ENCODE results near the gene ARPC5.

DNA sequence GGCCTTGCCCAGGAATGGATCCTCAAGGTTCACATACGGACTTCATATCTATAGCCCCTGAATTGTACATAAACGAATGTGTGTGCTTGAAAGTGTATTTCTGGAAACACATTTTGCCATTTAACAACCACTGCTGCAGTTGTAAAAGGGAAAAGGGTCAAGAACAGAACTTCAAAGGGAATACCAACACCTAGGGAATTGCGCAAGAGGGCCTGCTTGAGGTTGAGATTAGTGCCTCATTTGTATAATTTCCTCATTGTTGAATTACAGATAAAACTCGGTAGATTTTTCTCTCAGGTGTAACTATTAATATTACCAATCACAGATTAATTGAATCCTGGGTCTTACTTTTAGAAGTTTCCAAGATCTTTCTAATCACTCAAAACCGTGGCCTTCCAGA, 51.4 kb downstream of the ARPC5 start:
- TF ChIP-seq, protein P1, sequence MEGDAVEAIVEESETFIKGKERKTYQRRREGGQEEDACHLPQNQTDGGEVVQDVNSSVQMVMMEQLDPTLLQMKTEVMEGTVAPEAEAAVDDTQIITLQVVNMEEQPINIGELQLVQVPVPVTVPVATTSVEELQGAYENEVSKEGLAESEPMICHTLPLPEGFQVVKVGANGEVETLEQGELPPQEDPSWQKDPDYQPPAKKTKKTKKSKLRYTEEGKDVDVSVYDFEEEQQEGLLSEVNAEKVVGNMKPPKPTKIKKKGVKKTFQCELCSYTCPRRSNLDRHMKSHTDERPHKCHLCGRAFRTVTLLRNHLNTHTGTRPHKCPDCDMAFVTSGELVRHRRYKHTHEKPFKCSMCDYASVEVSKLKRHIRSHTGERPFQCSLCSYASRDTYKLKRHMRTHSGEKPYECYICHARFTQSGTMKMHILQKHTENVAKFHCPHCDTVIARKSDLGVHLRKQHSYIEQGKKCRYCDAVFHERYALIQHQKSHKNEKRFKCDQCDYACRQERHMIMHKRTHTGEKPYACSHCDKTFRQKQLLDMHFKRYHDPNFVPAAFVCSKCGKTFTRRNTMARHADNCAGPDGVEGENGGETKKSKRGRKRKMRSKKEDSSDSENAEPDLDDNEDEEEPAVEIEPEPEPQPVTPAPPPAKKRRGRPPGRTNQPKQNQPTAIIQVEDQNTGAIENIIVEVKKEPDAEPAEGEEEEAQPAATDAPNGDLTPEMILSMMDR (IDR thresholded peaks at IDR 0.05) = no peak
- TF ChIP-seq POLR2A (IDR thresholded peaks at IDR 0.05) = no peak
